RWPE1 (cell line): ENCODE measurements around the gene SMYD3.

Experiments used
- CTCF ChIA-PET: fragments of 350-600 bp; sonication (Branson Sonifier 250); formaldehyde crosslinking; extraction: SDS; loops from one replicate; lab custom pipeline; 2021; lab: Yijun Ruan, JAX
- POLR2A ChIA-PET: fragments of 400-600 bp; formaldehyde crosslinking; extraction: SDS; loops from one replicate; lab custom pipeline; 2020; ENCODE audit warnings: antibody characterized with exemption; ENCODE audit not compliant: low non-redundant PET; lab: Yijun Ruan, JAX
- DNase-seq: peaks from one replicate; pipeline ENCODE4 v3.0.0; 2012; ENCODE audit warnings: low spot score
- H3K27ac ChIP-seq: fragments of 450-650 bp; 2 replicates; pipeline ENCODE4 v1.5.1; 2017
- TF ChIP-seq, protein P1 (sequence below): fragments of 450-650 bp; conservative IDR thresholded peaks from 2 replicates; pipeline ENCODE4 v1.5.1; 2017; ENCODE audit warnings: low read depth, mild to moderate bottlenecking

SMYD3 gene

GRCh38 chr1:245903851-245904250 is 603.2 kb downstream of the SMYD3 start:
- DNase-seq: no peak

GRCh38 chr1:245901565-245901964 is 605.5 kb downstream of the SMYD3 start:
- TF ChIP-seq, protein P1, sequence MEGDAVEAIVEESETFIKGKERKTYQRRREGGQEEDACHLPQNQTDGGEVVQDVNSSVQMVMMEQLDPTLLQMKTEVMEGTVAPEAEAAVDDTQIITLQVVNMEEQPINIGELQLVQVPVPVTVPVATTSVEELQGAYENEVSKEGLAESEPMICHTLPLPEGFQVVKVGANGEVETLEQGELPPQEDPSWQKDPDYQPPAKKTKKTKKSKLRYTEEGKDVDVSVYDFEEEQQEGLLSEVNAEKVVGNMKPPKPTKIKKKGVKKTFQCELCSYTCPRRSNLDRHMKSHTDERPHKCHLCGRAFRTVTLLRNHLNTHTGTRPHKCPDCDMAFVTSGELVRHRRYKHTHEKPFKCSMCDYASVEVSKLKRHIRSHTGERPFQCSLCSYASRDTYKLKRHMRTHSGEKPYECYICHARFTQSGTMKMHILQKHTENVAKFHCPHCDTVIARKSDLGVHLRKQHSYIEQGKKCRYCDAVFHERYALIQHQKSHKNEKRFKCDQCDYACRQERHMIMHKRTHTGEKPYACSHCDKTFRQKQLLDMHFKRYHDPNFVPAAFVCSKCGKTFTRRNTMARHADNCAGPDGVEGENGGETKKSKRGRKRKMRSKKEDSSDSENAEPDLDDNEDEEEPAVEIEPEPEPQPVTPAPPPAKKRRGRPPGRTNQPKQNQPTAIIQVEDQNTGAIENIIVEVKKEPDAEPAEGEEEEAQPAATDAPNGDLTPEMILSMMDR: no peak
- no peak overlapping the region for H3K27ac ChIP-seq
- POLR2A ChIA-PET: no interaction called here
- CTCF ChIA-PET: no interaction called here
- DNase-seq: no peak

More at GRCh38 chr1:245903851-245904250, 603.2 kb downstream of the SMYD3 start:
- no peak overlapping the region for H3K27ac ChIP-seq
- TF ChIP-seq, protein P1: no peak
- ChIA-PET POLR2A (no interaction called here), CTCF (no interaction called here)

DNA sequence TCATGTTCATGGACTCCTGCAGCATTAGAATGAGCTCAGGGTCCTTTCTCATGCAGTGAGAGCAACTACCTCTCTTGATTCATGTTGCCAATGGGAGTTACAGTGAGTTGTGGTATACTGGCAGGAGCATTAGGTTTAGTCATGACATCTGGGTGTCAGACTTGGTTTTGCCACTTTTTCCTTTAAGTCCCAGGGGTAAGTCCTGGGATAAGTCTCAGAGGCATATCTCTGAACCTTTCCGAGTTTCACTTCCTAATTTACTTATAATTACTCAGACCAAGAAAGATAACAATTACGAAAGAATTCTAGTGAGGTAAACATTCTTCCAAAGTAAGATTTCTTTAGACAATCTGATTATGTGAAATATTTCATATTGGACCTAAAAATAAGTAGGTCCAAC is 606.0 kb downstream of the SMYD3 start:
- TF ChIP-seq, protein P1: no peak
- CTCF ChIA-PET: no interaction called here
- no peak for DNase-seq
- no peak overlapping the region for H3K27ac ChIP-seq
- POLR2A ChIA-PET: no interaction called here

DNA sequence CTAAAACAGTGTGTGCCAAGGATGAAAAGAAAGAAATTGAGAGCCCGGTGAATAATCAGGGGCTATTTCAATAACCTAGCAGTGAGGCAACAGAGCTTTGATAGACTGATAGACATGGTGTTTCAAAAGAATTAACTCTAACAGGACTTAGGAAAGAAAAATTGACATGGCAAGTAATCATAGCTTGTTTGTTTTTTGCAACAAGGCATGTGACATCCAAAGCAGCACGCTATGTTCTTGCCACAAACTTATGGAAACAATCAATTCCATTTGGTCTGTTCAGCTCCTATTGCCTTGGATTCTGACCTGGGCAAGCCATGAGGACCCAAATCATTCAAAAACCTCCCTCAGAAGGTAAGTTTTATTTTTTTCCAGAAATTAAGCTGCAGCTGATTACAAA is 608.5 kb downstream of the SMYD3 start:
- TF ChIP-seq, protein P1: no peak
- POLR2A ChIA-PET: no interaction called here
- H3K27ac ChIP-seq: no peak overlapping the region
- CTCF ChIA-PET: no interaction called here
- no peak for DNase-seq

DNA sequence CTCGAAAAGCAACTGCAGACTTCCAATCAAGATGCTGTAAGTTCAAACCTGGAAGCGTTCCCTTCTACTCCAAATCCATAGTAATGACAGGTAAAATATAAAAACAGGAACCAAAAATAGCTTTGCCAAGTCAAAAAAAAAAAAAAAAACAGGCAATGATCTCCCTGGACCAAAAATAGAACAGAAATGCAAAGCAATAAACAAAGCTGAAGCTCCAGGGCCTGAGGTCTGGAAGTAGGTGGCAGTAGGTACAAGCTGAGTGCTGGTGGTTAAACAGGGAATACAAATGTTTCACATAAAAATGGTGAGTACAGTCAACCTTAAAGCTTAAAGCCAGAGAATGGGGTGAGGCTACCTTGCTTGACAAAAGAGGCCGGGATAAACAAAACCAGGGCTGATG is 610.8 kb downstream of the SMYD3 start:
- ChIA-PET POLR2A (no interaction called here), CTCF (interaction anchor here (1.4 kb wide), 1 partner anchor 15 kb away, joined by 4 read pairs; no protein-coding TSS in a partner anchor)
- TF ChIP-seq, protein P1: no peak
- H3K27ac ChIP-seq: no peak overlapping the region
- no peak for DNase-seq

DNA sequence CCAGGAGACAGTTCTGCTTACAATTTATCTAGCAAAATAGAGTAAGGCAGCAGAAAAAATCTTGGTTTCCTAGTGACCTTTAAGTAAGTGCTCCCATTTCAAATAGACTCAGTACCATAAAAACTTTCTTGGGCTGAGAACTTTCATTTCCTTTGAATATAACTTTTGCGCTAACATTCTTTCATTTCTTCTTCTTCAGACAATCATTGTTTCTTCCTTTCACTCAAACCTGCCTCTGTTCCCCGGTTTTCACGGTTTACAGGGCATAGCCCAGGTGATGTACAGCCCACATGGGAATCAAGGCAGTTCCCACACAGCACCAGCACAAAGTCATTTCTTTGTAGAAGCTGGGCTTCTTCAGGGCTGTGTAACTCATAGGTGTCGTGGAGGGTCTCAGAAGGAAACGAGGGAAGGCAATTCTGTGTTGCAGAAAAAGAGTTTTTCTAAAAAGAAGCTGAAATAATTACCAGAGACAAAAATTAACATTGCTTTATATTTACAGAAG is 611.6 kb downstream of the SMYD3 start:
- TF ChIP-seq, protein P1: no peak
- no peak for DNase-seq
- CTCF ChIA-PET: interaction anchor here (1.4 kb wide), 1 partner anchor 14 kb away, joined by 4 read pairs; no protein-coding TSS in a partner anchor
- POLR2A ChIA-PET: no interaction called here
- H3K27ac ChIP-seq: no peak overlapping the region
